ENCODE data around the gene TTLL5. TPM values are rescaled to one million over a fixed set of nuclear protein-coding genes. Genes with fewer than 3 reads are reported as not detected.

The TTLL5 gene
- total and polyA plus RNA-seq, 10 of the 15 experiments (the other 5 are each of a cell fraction or from before 2014, with no cell fraction given): 3.2 to 25.9 (median 13.8) TPM

GRCh38 chr14:75847584-75847983, 186.5 kb downstream of the TTLL5 start:
- 65% methylated on average over 2 of the region's 2 CpGs for WGBS (ENCODE audit: insufficient coverage, insufficient replicate concordance, low lambda C conversion rate, missing lambda C conversion rate)
- in situ Hi-C loops (cut with MboI): no loop called here
- TF ChIP-seq POLR2A (IDR thresholded peaks at IDR 0.05; ENCODE audit: low read depth, low read length) (no peak), CUX1 (IDR thresholded peaks at IDR 0.05; ENCODE audit: insufficient replicate concordance, low read depth, low read length) (no peak), PAX8 (IDR thresholded peaks at IDR 0.05) (no peak), CEBPZ (IDR thresholded peaks at IDR 0.05; ENCODE audit: low read depth, low read length) (no peak), MTA3 (IDR thresholded peaks at IDR 0.05; ENCODE audit: borderline replicate concordance, low read length) (no peak), HCFC1 (IDR thresholded peaks at IDR 0.05; ENCODE audit: low read length) (no peak), SRF (IDR thresholded peaks at IDR 0.05; ENCODE audit: low read depth in 2 of 2, low read length in 2 of 2) (no peak), POLR2AphosphoS5 (IDR thresholded peaks at IDR 0.05; ENCODE audit: low read length) (no peak), RUNX3 (IDR thresholded peaks at IDR 0.05; ENCODE audit: low read length) (no peak), NR2F1 (conservative IDR thresholded peaks at IDR 0.05) (no peak)
- FAIRE-seq (no peak), DNase-seq (ENCODE audit: low read depth, low spot score) (no peak), ATAC-seq (no peak)
- Histone ChIP-seq H4K20me1 (ENCODE audit: control insufficient read depth, insufficient read depth) (no peaks in the 10 kb centered on the region), H3K27ac (ENCODE audit: control insufficient read depth, insufficient read depth) (no peak overlapping the region), H3K27me3 (replicated peaks in 1 of 2; ENCODE audit: control insufficient read depth in 2 of 2, insufficient read depth in 2 of 2, low read length in 1 of 2) (no peaks in the 10 kb centered on the region), H3K9ac (ENCODE audit: control insufficient read depth, insufficient read depth, low read length) (no peak overlapping the region), H3K4me3 (no peak overlapping the region), H3K9me3 (replicated peaks; ENCODE audit: control insufficient read depth, insufficient read depth, low read length) (no peaks in the 10 kb centered on the region), H3K36me3 (ENCODE audit: control insufficient read depth in 2 of 2, insufficient read depth in 2 of 2, low read length in 1 of 2) (no peaks in the 10 kb centered on the region), H3K4me2 (ENCODE audit: control insufficient read depth, insufficient read depth) (no peak overlapping the region), H3K79me2 (ENCODE audit: control insufficient read depth, insufficient read depth, low read length) (no peaks in the 10 kb centered on the region), H3K4me1 (ENCODE audit: control insufficient read depth, insufficient read depth, low read length) (no peaks in the 10 kb centered on the region), H2AFZ (ENCODE audit: control insufficient read depth, low read depth, low read length) (no peak overlapping the region)
- BruUV-seq (replicated peaks): no TSS peak
- ChIA-PET POLR2A (no interaction called here), CTCF (interaction anchor here (1.3 to 1.4 kb wide), 2 partner anchors 57 to 138 kb away, joined by 3 read pairs; no protein-coding TSS in a partner anchor), RAD21 (ENCODE audit: unreplicated experiment) (no interaction called here), SMC1A (ENCODE audit: uncharacterized antibody, unreplicated experiment) (interaction anchor here (1.0 kb wide), 1 partner anchor 8 kb away, joined by 3 read pairs; no protein-coding TSS in a partner anchor)
- intact Hi-C loops (cut with micrococcal nuclease; ENCODE audit: unreplicated experiment): no loop called here
